LoVo (cell line): ENCODE results near the gene GPHN.
A peak's percentile ranks its signal among the peaks of the same experiment; 100 is the strongest.

Experiments
- DNase-seq: peaks from one replicate; pipeline ENCODE4 v3.0.0-alpha.2; 2016; ENCODE audit warnings: low spot score

GPHN gene

DNA sequence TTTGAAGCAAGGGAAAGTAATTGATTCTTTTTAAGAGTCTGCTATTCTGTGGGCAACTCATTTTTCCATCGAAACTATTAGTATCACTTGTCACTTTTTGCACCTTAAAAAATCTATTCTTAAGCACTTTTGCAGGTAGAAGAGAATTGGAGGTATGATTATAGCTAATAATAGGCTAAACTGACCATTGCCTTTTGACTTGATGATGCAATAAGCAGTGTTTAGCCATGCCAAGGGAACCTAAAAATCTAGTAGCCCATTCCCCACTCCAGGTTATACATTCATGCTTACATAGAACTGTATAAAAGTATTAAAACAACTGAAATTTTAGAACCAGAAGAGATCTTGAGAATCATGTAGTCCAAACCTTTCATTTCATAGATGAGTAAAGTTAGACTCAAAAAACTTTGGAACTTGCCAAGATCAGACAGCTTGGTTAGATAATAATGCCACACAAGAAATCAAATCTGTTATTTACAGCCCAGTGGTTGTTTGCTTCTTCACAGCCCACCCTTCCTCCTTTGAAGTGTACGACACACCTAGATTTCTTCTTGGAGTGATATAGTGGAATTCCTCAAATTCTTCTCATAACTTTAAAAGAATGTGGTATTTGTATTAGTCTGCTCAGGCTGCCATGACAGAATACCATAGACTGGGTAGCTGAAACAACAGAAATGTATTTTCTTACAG lies 659.6 kb downstream of the GPHN start:
- DNase-seq: peak; percentile 14

DNA sequence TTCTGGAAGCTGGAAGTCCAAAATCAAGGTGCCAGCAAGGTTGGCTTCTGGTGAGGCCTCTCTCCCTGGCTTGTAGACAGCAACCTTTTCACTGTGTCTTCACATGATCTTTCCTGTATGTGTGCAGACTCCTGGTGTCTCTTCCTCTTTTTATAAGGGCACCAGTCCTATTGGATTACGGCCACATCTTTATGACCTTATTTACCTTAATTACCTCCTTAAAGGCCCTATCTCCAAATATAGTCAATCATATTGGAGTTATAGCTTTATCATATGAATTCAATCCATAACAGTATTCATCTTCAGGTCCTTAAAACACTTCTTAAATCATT lies 660.1 kb downstream of the GPHN start:
- DNase-seq: no peak

DNA sequence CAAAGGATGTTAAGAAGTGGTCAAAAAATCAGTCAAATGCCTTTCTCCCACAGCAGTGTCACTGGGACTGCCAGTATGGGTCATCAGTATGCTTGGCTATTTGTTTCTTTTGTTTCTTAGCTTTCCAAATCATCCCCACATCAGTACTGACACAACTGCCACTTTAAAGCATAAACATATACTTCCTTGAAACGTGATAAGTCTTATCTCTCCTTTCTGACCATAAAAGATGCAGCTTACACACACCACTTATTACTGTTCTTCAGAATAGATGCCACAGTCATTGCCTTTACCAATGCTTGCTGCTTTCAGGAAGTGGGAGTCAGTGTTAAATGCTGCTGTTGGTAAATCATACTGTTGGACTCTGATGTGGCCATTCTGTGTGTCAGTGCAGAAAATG lies 662.7 kb downstream of the GPHN start:
- DNase-seq: no peak

DNA sequence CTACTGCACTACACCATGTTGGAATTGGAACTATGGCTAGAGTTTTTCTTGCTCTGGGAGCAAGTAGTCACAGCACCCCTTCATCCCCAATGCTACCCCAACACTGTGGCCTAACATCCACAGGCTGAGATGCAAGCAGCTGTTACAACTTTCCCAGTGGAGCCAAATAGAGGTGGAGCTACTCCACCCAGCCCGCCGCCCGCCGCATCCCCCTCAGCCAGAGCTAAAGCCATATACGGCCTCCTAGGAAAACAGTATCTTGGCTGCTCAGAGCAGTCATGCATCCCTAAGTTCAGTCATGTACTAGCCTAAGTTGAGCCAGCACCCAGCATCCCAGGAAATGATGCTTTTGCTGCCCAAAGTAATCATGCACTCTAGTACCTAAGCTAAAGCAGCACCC lies 664.1 kb downstream of the GPHN start:
- no peak for DNase-seq

DNA sequence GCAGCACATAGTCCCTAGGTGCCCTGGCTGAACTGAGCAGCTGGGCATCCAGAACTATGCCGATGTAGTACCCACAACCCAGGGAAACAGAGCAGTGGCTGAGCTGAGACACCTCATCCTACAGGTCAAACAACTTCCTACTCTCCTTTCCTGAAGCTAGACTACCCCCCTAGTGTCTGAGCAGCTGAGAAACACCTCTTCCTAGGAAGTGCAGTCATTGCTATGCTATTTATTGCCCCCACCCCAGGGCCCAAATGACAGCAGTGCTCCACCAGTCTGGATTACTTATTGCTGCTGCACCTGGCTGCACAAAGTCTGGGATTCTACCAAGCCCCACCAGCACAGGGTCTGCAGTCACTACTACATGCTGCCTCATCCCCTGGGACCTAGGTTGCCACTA lies 664.6 kb downstream of the GPHN start:
- DNase-seq: no peak

DNA sequence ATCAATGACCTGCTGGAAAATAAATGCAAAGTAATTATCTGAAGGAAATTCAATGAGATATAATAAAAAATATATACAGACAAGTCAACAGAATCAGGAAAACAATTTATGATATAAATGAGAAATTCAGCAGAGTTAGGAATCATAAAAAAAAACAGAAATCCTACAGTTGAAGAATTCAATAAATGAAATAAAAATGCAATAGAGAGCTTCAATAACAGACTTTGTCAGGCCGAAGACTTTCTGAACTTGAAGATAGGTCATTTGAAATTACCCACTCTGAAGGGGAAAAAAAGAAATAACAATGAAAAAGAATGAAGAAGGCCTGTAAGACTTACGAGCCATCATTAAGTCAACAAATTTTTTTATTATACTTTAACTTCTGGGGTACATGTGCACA lies 665.8 kb downstream of the GPHN start:
- no peak for DNase-seq

DNA sequence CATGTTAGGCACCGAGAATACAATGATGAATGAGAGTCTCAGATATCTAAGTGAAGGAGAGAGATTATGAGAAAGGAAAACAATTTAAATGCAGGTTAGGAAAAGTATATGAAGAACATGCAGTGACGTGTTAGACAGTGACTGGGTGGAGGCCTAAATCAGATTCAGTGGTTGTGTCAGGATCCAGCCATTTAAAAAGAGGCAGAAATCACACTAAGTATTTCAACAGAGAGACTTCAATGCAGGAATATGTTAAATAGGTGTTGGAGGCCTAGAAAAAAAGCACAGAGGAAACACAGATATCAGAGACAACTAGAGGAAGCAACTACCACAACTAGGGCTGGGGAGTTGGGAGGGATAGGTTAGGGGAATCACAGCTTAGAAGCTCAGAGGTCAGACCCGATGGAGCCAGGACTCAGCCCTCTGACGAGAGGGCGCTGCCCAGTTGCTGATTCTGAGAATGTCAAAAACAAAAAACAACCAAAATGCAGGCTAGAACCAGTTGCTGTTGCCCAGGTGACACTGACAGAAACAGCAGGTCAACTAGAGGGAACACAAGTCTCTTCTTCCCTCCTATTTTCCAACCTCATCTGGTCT lies 678.3 kb downstream of the GPHN start:
- no peak for DNase-seq

DNA sequence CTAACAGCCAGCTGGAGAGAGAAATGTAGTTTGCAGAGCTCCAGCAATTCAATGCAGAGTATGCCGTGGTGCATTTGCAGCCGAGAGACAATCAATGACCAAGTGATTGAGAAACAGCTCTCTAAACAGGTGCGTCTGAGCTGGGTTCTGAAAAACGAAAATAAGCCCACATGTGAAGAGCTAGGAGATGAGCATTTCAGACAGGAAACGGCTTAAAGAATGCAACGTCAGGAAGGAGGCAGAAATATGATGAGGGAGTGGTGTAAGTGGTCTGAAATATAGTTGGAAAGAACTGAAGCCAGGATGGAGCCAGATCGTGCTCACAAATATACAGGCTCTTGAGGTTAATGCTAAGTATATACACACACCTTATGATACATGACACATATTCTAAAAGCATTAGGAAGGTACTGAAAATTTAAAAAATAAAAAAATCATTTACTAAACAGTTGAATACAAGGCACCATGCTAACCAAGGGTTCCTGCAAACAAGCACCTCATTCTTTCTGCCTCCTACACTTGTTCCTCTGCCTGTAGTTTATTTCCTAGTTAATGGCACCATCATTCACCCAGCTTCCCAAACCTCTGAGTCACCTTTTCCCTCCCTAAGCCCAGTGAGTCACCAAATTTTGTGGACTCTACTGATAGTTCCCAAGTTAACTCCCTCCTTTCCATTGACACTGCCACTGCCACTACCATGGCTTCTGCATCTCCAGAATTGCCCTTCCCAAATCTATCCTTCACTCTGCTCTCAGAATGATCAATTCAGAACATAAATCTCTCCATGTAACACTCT lies 679.0 kb downstream of the GPHN start:
- peak; percentile 71 for DNase-seq

DNA sequence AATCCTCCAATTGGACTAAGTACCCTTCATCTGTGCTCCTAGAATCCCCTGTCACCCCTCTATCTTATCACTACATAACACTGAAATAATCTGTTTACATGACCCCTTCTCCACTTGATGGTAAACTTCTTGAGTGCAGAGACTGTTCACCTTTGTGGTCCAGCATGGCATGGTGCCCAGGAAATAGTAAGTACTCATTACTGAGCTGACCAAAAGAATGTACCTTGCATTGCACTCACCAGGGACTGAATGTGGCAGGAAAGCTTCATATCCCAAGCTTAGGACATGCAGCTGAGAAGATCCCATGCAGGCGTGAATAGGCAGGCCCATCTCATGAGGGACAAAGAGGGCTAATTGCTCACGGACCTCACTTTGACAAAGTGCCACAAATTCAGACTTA lies 679.9 kb downstream of the GPHN start:
- DNase-seq: peak; percentile 25

DNA sequence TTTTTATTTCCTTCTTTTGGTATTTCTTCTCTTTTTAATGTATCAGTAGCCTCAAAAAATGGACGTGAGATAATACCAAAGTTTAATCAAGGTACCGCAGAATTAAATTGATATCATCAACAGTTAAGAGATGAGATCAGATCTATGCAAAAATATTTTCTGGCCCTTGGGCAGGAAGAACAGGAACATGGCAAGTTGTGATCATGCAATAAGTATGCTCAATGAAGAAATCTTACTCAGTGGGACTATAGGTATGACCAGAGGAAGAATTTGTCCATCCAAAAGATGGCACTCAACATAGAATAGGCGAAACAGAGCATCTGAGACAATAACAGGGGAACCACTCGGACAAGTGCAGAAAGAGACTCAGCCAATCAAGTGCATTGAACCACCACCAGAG lies 680.4 kb downstream of the GPHN start:
- DNase-seq: no peak

DNA sequence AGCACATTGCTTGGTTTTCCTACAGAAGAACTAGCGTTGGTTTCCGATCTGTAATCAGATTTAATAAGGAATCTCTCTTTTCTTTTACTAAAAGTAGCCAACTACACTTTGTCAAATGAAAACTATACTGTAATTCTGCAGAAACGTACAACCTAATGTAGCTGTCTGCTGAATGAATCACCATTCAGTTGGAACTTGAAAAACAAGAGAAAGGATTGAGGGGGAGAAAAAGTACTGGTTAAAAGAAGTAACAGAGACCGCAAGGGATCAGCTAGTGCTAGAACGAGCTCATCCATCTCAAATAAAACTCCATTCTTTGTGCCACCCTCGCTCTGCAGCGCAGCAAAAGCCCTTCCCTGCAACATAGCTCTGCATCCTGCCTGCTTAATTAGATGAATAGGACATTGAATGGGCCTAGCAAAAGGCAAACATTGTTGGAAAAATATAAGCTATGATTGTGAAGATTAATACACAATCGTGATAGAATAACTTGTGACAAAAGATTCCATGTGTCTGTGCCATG lies 683.9 kb downstream of the GPHN start:
- DNase-seq: no peak

DNA sequence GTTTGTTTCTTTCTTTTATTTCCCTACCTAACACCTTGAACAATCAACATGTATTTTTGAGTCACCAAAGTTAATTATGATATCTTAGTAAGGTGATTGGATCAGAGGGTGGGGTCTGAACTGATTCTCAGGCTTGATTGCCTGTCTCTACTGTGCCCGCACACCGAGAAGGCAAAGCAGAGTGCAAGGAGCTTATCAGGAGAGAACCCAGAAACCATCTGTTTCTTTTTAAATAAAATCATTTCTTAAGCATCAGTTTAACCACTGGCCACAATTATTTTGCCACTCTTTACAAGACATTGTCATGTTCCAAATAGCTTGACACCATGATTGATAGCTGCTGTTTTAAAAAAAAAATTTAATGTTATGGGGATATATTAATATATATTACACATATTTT lies 684.4 kb downstream of the GPHN start:
- no peak for DNase-seq

DNA sequence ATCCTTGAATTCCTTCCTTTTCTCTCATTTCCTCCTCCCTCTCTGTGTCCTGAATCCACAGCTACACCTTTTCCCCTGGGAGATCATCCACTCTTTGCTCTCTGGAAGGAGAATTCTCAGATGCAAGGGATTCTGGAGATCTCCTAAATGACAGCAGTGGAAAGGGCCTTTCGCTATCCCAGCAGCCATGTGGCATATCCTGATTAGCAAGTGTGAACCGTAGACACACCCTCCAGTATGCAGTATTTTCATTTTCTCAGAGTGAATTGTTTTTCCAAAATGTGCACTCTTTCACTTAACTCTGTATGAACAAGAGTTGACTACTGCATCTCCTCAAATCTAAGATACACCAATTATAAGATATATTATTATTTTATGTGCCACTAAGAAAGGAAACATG lies 687.3 kb downstream of the GPHN start:
- DNase-seq: no peak

DNA sequence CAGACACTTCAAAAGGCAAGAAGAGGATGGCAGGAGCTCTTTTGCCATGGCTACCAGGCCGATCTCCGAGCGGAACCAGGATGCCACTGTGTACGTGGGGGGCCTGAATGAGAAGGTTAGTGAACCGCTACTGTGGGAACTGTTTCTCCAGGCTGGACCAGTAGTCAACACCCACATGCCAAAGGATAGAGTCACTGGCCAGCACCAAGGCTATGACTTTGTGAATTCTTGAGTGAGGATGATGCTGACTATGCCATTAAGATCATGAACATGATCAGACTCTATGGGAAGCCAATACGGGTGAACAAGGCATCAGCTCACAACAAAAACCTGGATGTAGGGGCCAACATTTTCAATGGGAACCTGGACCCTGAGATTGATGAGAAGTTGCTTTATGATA lies 691.1 kb downstream of the GPHN start:
- DNase-seq: no peak

DNA sequence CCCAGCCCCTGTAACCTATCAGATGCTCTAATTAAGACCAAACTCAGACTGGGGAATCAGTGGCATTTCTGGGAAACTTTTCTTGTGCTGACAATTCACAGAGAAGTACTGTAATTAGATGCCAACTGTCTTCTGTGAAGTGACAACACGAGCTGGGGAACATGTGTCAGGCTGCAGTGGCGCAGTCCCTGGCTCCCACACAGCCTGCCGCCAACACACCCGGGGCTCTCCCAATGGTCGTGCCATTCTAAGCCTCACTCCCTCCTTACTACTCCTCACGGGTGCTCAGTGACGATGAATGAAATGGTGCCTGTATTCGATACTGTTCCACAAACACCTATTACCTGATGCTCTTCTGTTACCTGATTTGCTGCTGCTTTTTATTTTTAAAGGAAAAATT lies 699.9 kb downstream of the GPHN start:
- no peak for DNase-seq

DNA sequence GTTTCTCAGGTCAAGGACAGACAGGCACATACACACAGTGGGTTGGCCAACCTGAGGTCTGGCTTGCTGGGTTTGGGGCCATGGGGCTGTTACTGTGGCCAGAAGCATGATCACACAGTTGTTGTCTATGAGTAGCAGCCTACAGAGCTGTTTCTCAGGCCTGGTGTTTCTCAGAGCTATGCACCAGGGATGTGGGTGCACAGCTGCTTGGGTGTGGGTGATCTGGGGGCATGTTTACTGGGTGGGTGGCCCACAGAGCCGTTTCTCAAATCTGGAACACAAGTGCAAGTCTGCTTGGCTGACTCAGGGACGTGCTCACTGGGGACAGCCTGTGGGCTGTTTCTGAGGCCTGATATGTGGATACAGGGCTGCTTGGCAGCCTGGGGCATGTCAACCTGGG lies 710.2 kb downstream of the GPHN start:
- no peak for DNase-seq

DNA sequence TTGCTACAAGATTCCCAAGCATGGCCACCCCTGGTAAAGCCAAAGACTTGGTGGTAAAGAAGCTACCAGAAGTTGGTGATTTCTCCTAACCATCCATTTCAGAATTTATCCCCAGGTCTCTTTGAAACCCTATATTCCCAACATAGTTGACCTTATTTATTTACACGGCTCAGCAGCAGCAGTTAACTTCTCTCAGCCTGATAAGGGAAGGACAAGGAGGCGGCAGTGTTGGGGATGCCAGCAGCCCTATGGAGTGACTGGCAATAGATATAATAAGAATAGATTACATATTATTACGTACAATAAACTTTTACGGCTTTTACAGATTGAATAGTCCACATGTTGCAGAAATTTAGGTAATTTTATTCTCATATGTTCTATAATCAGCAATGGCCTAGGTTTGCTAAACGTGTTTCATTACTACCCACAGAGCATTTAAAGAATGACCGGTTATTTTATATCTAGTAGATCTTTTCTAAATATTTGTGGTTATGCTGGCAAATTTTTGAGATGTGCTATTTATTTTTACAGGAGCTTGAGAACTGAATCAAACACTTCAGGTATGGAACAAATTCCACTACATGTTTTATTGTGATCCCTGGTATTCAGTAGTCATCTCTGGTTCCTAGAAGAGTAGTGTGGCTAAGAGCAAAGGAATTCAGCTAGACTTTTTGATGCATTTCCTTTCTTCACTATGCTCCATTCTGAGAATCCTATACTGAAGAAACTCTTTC lies 713.5 kb downstream of the GPHN start:
- DNase-seq: peak; percentile 47

DNA sequence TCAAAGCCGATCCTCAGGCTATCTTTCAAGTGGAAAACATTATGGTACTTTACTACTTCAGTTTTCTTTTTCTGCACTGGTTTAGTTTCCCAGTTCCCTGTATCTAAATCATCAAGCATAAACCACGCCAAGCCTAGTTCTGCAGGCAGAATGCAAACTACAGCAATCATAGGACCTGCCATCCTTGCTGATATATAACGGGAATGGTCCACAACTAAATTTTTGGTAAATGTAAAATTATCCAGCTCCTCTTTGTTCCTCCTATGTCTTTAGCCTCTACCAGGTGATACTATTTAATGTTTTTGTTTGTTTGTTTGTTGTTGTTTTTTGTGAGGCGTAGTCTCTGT lies 714.0 kb downstream of the GPHN start:
- no peak for DNase-seq

DNA sequence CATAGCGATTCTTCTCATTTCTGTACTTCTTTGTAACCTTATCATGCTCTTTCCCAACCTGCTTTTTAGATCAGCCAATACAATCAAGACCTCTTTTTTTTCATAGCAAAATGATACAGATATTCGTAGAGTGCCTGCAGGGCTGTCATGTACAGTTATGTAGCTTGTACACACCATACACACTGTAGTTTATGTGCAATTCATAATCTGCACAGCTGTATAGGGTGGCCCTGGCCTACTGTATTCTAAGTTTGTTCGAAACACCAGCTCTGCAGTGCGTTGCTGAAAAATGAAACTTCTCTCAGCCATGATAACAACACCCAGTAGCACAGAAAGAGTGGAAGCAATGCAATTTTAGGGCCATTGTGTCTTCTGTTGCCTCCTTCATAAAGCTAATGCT lies 717.6 kb downstream of the GPHN start:
- DNase-seq: no peak

DNA sequence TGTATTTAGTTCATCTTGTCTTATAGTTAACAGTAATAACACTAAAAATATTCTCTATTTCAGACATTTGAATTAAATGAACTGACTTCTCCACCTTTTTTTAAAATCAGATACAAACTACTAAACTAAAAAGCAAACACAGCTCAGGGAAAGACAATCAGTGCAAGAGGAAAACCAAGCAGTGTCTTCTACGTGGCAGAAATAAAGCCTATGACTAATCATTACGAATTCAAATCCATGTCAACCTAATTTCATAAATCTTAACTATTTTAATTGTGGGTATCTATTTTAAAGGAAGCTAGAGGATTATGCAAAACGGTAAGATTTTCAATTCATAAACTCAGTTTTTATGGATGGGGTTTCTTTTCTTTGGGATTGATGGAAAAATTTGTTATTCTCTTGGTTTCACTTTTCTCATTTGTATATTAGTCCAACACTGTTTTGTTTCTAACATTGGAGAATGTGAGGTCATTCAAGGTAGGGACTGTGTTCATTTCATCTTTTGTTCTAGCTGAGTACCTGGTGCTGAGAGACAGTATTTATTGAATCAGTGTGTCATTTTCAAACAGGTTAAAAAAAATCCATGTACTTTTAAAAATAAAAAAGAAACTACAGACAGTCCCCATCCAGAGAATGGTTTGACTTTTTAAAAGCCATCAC lies 720.5 kb downstream of the GPHN start:
- no peak for DNase-seq
